Mesenchymal stem cell (in vitro differentiated cells and primary cell): ENCODE data around the gene CDH5.

Source experiments
- DNase-seq: peaks from one replicate; pipeline ENCODE4 v3.0.0-alpha.2; 2013
- H2AFZ ChIP-seq: one replicate; pipeline ENCODE4 v1.6.1; 2013; ENCODE audit warnings: low read depth, mild to moderate bottlenecking, control low read depth, inconsistent platforms, low read length, moderate library complexity
- H2AK5ac ChIP-seq: 2 replicates; pipeline ENCODE4 v1.6.1; 2013; ENCODE audit warnings: low read length, moderate library complexity, mild to moderate bottlenecking, inconsistent platforms; ENCODE audit not compliant: severe bottlenecking
- H2BK120ac ChIP-seq: one replicate; pipeline ENCODE4 v1.6.1; 2013; ENCODE audit warnings: low read depth, mild to moderate bottlenecking, inconsistent platforms, low read length, moderate library complexity
- H2BK12ac ChIP-seq, 2 experiments: one replicate each; pipeline ENCODE4 v1.6.1; 2013; ENCODE audit warnings: inconsistent platforms in 2 of 2, low read length in 2 of 2, mild to moderate bottlenecking in 2 of 2, moderate library complexity in 2 of 2, control low read depth in 1 of 2
- H2BK15ac ChIP-seq: one replicate; pipeline ENCODE4 v1.6.1; 2013; ENCODE audit warnings: mild to moderate bottlenecking, low read depth, inconsistent platforms; ENCODE audit not compliant: poor library complexity, severe bottlenecking
- H2BK5ac ChIP-seq: 2 replicates; pipeline ENCODE4 v1.6.1; 2013; ENCODE audit warnings: low read depth, mild to moderate bottlenecking, low read length, control low read depth, inconsistent platforms; ENCODE audit not compliant: poor library complexity, severe bottlenecking
- H3K14ac ChIP-seq, 2 experiments: one replicate each; pipeline ENCODE4 v1.6.1; 2013; ENCODE audit warnings: inconsistent platforms in 2 of 2, low read length in 2 of 2, control low read depth in 1 of 2, mild to moderate bottlenecking in 1 of 2, moderate library complexity in 1 of 2
- H3K18ac ChIP-seq, 2 experiments: one replicate each; pipeline ENCODE4 v1.6.1; 2013; ENCODE audit warnings: inconsistent platforms in 2 of 2, low read length in 2 of 2, control low read depth in 1 of 2, low read depth in 1 of 2, mild to moderate bottlenecking in 1 of 2
- H3K23ac ChIP-seq, 2 experiments: one replicate each; pipeline ENCODE4 v1.6.1; 2013; ENCODE audit warnings: inconsistent platforms in 2 of 2, low read length in 2 of 2, mild to moderate bottlenecking in 2 of 2, moderate library complexity in 2 of 2, control low read depth in 1 of 2
- H3K27ac ChIP-seq: 2 replicates; pipeline ENCODE4 v1.5.1; 2013; ENCODE audit warnings: mild to moderate bottlenecking, moderate library complexity, low read length, control low read depth, inconsistent platforms; ENCODE audit not compliant: poor library complexity, severe bottlenecking
- H3K27me3 ChIP-seq, 2 experiments: 2 replicates each; pipeline versions ENCODE4 v1.6.1 to v1.7.0; 2013; ENCODE audit warnings: low read length in 2 of 2, mild to moderate bottlenecking in 2 of 2, moderate library complexity in 2 of 2, control low read depth in 1 of 2, inconsistent platforms in 1 of 2; ENCODE audit not compliant: control insufficient read depth in 1 of 2, insufficient read depth in 1 of 2
- H3K36me3 ChIP-seq, 2 experiments: 2 replicates each; pipeline versions ENCODE4 v1.6.1 to v1.7.0; 2013; ENCODE audit warnings: low read length in 2 of 2, control low read depth in 1 of 2, inconsistent platforms in 1 of 2, low read depth in 1 of 2, mild to moderate bottlenecking in 1 of 2; ENCODE audit not compliant: insufficient read depth in 2 of 2, control insufficient read depth in 1 of 2
- H3K4ac ChIP-seq, 2 experiments: one replicate each; pipeline ENCODE4 v1.6.1; 2013; ENCODE audit warnings: inconsistent platforms in 2 of 2, low read length in 2 of 2, mild to moderate bottlenecking in 2 of 2, moderate library complexity in 2 of 2, control low read depth in 1 of 2, low read depth in 1 of 2
- H3K4me1 ChIP-seq: 2 replicates; pipeline ENCODE4 v1.6.1; 2013; ENCODE audit warnings: low read depth, low read length, control low read depth; ENCODE audit not compliant: control insufficient read depth, insufficient read depth
- H3K4me2 ChIP-seq: 2 replicates; pipeline ENCODE4 v1.6.1; 2013; ENCODE audit warnings: low read length, mild to moderate bottlenecking, inconsistent platforms; ENCODE audit not compliant: poor library complexity, severe bottlenecking
- H3K4me3 ChIP-seq, 2 experiments: 2 replicates each; pipeline versions ENCODE4 v1.5.1 to v1.7.0; 2013; ENCODE audit warnings: low read length in 2 of 2, mild to moderate bottlenecking in 2 of 2, control low read depth in 1 of 2, low read depth in 1 of 2; ENCODE audit not compliant: insufficient read depth in 1 of 2
- H3K79me1 ChIP-seq: replicated peaks from 2 replicates; pipeline ENCODE4 v1.6.1; 2013; ENCODE audit warnings: mild to moderate bottlenecking, control low read depth, low read length, inconsistent platforms; ENCODE audit not compliant: poor library complexity, severe bottlenecking
- H3K9ac ChIP-seq: 2 replicates; pipeline ENCODE4 v1.7.0; 2013; ENCODE audit warnings: mild to moderate bottlenecking, low read length, moderate library complexity
- H3K9me3 ChIP-seq: 2 replicates; pipeline ENCODE4 v1.7.0; 2013; ENCODE audit warnings: mild to moderate bottlenecking, low read length; ENCODE audit not compliant: control insufficient read depth
- H4K8ac ChIP-seq: one replicate; pipeline ENCODE4 v1.6.1; 2013; ENCODE audit warnings: inconsistent platforms, mild to moderate bottlenecking, low read length, moderate library complexity
- H4K91ac ChIP-seq: one replicate; pipeline ENCODE4 v1.6.1; 2013; ENCODE audit warnings: mild to moderate bottlenecking, low read length, inconsistent platforms
- WGBS: methylation state at CpG from one replicate; pipeline ENCODE4 v1.1.7; 2013; ENCODE audit warnings: mixed read lengths; 5-methylcytosine and 5-hydroxymethylcytosine counted together

The CDH5 gene

GRCh38 chr16:66403531-66404145, 37.1 kb downstream of the CDH5 start:
- Histone ChIP-seq H2BK15ac (no peak overlapping the region), H3K9ac (no peak overlapping the region), H2AK5ac (no peak overlapping the region), H3K27ac (no peak overlapping the region), H3K36me3 (no peaks in the 10 kb centered on the region), H3K4ac (no peak overlapping the region), H3K18ac (no peak overlapping the region), H3K23ac (no peak overlapping the region), H3K4me3 (no peak overlapping the region), H3K79me1 (no peaks in the 10 kb centered on the region), H2BK12ac (no peak overlapping the region), H4K8ac (no peak overlapping the region), H3K27me3 (peaks cover 0 to 23% of the 10 kb centered on the region in 2 experiments), H3K4me2 (no peak overlapping the region), H2BK120ac (no peak overlapping the region), H3K4me1 (peaks cover 21% of the 10 kb centered on the region), H2AFZ (no peak overlapping the region), H3K14ac (no peak overlapping the region), H2BK5ac (no peak overlapping the region), H3K9me3 (peaks cover 7% of the 10 kb centered on the region), H4K91ac (no peak overlapping the region)
- DNase-seq, result no peak
- 75% methylated on average over 5 of the region's 5 CpGs for WGBS

- H3K4me1 ChIP-seq, result peaks cover 24% of the 10 kb centered on the region
- H3K9ac ChIP-seq, result no peak overlapping the region
- H2BK12ac ChIP-seq, result no peak overlapping the region
- no peak overlapping the region for H3K4ac ChIP-seq
- no peak overlapping the region for H3K4me2 ChIP-seq
- H3K36me3 ChIP-seq, result no peaks in the 10 kb centered on the region
- H4K8ac ChIP-seq, result no peak overlapping the region
- peaks cover under 1% of the 10 kb centered on the region for H3K79me1 ChIP-seq
- H2BK15ac ChIP-seq, result no peak overlapping the region
- peaks cover 7% of the 10 kb centered on the region for H3K9me3 ChIP-seq
- no peak overlapping the region for H3K4me3 ChIP-seq
- no peak overlapping the region for H2AK5ac ChIP-seq
- no peak overlapping the region for H2BK120ac ChIP-seq
- no peak overlapping the region for H3K18ac ChIP-seq
- H2BK5ac ChIP-seq, result no peak overlapping the region
- no peak overlapping the region for H4K91ac ChIP-seq
- H2AFZ ChIP-seq, result no peak overlapping the region
- 89% methylated on average over 1 of the region's 2 CpGs for WGBS
- no peak overlapping the region for H3K27ac ChIP-seq
- no peak overlapping the region for H3K14ac ChIP-seq
- H3K23ac ChIP-seq, result no peak overlapping the region
- peaks cover 0 to 23% of the 10 kb centered on the region in 2 experiments for H3K27me3 ChIP-seq
- no peak for DNase-seq
Measured at GRCh38 chr16:66405057-66405783, 38.7 kb downstream of the CDH5 start.

GRCh38 chr16:66406534-66407221, 40.2 kb downstream of the CDH5 start:
- DNase-seq, result peak; percentile 73
- H3K27me3 ChIP-seq, result peaks cover 0 to 23% of the 10 kb centered on the region in 2 experiments
- no peak overlapping the region for H3K14ac ChIP-seq
- peak overlapping the region; percentile 83 for H3K27ac ChIP-seq
- no peak overlapping the region for H2BK12ac ChIP-seq
- peak overlapping the region; percentile 58 for H3K9ac ChIP-seq
- H3K4me2 ChIP-seq, result peak overlapping the region; percentile 86
- peak overlapping the region; percentile 6 for H4K8ac ChIP-seq
- no peak overlapping the region for H3K4ac ChIP-seq
- peak overlapping the region; percentile 1 for H2BK5ac ChIP-seq
- peak overlapping the region; percentile 11 to 87 for H3K4me3 ChIP-seq
- H3K4me1 ChIP-seq, result peaks cover 15% of the 10 kb centered on the region
- H3K79me1 ChIP-seq, result peaks cover 4% of the 10 kb centered on the region
- no peak overlapping the region for H4K91ac ChIP-seq
- peak overlapping the region; percentile 68 for H2AFZ ChIP-seq
- WGBS, result under 1% methylated on average over 35 of the region's 35 CpGs
- H3K9me3 ChIP-seq, result peaks cover 10% of the 10 kb centered on the region
- H2BK15ac ChIP-seq, result peak overlapping the region; percentile 56
- no peak overlapping the region for H3K23ac ChIP-seq
- peak overlapping the region; percentile 77 for H2AK5ac ChIP-seq
- no peaks in the 10 kb centered on the region for H3K36me3 ChIP-seq
- no peak overlapping the region for H2BK120ac ChIP-seq
- peak overlapping the region in 1 of 2 experiments; percentile 9 for H3K18ac ChIP-seq
